NCI-H146 (cell line): ENCODE measurements around the gene URI1.

Source experiments
- DNase-seq: peaks from one replicate; lab custom pipeline; 2025; lab: John Stamatoyannopoulos, UW

Gene URI1

DNA sequence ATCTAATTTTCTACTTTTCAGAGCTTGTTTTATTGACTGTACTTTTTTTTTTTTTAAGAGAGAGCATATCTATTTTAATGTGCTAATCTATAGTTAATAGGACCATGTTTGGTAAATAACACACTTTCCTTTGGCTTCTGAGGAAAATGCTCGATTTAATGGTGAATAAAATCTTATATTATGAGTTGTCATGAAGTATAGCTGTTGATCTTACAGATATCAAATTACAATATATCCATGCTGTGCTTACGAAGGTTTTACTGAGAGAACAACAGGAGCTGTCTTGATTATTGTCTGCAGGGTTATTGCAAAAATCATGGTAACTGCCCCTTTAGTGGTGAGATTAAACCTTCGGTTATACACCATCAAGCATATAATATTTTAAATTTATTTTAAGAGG lies 29.6 kb downstream of the URI1 start:
- DNase-seq, result no peak

DNA sequence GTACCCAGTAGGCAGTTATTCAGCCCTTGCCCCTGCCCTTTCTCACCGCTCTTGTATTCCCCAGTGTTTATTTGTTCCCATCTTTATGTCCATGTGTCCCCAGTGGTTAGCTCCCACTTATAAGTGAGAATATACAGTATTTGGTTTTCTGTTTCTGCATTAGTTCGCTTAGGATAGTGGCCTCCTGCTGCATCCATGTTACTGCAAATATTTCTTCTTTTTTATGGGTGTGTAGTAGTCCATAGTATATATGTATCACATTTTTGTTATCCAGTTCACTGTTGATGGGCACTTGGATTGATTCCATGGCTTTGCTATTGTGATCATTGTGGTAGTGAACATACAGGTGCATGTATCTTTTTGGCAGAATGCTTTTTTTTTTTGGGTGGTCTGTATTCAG lies 32.7 kb downstream of the URI1 start:
- no peak for DNase-seq

DNA sequence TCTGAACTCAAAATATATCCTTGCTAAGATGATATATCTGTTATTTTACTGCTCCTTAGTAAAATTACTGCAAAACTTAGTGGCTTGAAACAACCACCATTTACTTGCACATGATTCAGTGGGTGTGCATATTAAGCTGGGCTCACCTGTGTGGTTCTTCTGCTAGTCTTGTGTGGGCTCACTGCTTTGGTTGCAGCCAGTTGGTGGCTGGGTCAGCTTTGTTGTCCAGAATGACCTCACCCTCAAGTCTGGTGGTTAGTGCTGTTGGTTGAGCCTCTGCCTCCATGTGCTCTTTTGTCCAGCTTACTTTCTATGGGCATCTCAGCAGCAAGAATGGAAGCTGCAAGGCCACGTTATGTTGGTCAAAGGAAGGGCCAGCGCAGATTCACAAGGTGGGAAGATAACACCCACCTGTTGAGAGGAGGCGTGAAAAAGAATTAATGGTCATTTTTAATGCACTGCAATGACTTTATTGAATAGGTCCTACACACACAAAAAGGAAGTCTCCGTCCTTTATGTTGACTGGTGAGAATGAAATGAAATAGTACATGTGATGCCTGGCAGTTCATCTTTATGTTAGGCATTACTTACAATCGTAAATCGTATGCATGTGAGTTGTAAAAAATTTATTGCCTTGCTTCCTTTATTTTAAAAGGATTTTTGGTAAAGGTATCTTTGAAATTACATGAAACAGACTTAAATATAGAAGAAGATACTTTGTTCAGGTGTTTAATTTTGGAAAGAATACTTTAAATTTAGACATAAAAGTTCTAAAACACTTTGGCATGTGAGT lies 34.3 kb downstream of the URI1 start:
- DNase-seq, result no peak

DNA sequence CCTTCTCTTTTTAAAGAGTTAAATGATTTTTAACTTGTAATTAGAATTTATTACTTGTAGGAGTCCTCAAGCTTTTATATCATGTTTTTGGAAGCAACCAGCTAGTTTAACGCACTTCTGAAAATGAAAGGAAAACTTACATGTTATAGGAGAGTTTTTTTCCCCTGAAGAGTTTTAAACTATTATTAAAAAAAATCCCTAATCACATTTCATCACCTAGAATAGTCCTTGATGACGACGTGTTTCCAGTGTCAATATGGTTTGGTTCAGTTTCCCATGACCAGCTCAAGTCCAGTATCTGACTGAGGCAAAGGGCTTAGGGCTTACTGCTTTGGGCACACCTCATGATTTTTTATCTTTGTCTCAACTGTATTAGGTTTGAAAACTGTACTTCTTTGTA lies 36.0 kb downstream of the URI1 start:
- no peak for DNase-seq

DNA sequence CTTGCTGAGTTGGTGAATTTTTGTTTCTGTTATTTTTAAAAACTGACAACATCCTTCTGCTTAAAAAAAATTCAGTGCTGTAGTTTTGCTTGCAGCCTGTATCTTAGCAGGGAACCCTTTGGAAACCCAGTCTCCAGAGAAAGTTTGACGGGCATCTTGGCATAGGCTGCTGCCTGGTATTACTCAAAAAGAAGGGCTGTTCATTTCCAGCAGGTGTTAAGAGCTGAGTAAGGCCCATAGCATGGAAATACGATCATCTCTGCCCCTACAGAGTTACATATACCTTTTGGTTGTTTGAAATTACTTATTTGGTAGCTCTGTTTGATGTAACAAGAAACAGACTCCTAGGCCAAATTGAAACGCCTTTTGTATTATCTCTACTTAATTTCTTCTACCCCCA lies 41.5 kb downstream of the URI1 start:
- DNase-seq, result no peak

DNA sequence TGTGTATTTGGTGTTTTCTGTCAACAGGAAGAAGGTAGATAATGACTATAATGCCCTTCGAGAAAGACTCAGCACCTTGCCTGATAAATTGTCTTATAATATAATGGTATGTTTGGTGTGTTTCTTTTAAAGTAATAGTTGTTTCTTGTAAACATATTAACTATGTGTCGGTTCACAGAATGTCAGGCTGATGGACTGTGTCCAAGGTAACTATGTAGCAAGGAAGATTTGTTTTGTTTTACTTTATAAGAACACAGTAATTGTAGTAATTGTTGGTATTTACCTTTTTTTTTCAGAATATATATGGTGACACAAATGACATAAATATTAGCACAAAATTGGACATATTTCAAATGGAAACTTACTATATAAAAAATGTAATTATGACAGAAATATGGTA lies 43.2 kb downstream of the URI1 start:
- DNase-seq, result no peak

DNA sequence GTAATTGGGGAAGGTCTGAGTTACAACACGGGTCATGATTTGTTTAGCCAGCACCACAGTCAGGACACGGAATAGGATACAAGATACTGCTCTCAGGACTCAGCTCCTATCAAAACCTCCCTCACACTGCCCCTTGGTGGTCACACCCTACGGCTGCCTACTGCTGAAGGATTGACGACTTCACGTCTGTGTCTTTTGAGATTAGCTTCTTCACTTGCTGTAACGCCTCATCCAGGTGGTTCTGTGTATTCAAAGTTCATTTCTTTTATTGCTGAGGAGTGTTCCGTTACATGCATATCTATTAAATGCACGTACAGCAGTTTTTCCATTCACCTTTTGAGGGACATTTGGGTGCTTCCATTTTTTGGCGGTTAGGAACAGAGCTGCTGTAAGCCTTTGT lies 46.3 kb downstream of the URI1 start:
- DNase-seq, result no peak

DNA sequence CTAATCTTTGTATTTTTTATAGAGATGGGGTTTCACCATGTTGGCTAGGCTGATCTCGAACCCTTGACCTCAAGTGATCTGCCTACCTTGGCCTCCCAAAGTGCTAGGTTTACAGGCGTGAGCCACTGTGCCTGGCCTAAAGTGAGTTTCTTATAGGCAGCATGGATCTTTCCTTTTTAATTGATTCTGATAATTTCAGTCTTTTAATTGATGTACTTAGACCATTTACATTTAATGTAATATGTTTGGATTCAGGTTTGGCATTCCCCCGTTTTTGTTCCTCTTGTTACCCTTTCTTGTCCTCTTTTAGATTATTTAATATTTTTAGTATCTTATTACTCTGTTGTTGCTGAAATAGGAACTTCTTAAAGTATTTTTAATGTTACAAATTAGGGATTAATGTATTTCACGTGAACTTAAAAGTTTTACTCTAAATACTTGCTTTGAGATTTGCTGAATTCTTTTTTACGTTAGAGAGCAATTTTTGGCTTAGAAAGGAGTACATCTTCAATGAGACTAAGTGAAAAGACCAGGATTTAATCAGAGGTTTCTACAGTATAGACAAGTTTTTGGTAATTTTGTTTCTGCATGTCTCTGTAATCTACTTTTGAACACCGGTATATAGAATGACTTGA lies 50.3 kb downstream of the URI1 start:
- no peak for DNase-seq

DNA sequence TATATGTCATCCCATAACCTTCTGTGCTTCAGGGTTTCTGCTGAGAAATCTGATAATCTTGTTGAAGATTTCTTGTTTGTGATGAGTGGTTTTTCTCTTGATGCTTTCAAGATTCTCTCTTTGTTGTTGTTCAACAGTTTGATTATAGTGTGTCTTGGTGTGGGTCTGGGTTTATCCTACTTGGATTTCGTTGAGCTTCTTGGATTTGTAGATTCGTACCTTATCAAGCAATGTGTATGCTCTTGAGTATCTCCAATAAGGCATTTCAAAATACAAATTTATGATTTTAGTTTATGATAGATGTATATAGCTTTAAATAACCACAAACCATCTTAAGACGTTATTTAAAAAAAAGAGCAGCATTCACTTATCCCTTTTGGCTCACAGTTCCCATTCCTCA lies 57.5 kb downstream of the URI1 start:
- no peak for DNase-seq

DNA sequence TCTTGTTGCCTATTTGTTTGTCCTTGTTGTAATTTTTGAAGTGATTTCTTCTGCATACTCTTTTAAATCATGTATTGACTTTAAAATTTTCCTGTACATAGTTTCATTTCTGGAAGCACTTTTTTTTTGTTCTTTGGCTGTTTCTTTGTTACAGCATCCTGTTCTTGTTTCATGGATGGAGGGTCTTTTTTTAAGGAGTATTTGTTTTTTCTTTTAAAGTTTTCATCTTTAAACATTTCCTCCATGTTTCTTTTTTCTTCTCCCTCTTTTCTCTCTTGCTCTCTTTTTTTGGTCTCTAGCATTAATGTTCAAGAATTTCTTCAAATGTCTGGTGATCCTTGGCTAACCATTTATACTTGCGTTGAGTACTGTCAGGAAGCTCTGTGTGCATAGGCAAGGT lies 58.8 kb downstream of the URI1 start:
- no peak for DNase-seq

DNA sequence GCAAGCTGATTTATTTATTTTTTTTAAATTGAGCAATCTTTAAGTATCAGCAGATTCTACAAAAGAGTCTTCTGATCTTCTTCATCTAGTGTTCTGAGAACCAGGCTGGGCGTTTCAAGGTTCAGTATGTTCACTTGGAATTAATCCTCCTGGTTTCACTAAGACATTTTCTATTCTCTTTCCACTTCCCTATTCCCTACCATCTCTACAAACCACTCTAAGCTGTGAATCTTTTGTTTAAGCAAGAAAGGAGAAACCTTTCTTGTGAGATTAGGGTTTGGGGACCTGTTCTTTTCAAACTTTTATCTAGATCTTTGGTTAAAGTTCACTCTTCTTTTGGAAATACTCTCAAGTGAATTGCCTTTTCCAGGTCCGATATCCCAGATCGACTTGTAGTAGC lies 59.3 kb downstream of the URI1 start:
- DNase-seq, result no peak

DNA sequence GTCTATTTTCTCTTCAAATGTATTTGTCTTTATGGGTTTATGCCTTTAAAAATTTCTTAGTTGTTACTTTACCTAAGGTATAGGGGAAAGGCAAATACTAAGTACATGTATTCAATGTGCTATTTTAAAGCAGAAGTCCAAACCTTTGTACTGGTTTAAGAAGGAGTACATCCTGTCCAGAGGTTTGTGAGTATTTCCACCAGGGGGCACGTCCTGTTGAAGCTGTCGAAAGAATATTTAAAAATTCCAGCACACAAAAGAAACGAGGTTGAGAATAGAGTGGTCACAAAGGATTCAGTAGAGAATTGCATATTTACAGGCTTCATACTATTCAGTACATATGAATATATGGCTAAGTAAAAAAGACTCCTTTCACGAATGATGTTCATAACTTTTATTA lies 59.8 kb downstream of the URI1 start:
- DNase-seq, result no peak

DNA sequence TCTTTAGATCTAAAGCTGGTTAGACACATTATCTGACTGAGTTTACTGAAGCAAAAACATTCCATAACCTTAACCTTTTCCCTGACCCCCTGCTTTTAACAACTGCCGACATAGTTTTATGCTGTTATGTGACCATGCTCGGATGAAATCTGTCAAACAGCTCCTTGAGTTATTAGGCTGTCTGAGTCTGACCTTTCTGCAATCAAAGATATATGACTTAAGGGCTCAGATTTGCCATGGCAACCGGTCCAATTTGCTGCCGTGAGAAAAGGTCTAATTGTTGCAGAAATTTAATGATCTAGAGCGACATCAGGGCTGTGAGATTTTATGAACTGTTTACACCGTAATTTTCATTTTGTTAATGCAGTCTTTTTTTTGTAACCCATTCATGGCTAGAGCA lies 61.8 kb downstream of the URI1 start:
- DNase-seq, result peak; percentile 43

DNA sequence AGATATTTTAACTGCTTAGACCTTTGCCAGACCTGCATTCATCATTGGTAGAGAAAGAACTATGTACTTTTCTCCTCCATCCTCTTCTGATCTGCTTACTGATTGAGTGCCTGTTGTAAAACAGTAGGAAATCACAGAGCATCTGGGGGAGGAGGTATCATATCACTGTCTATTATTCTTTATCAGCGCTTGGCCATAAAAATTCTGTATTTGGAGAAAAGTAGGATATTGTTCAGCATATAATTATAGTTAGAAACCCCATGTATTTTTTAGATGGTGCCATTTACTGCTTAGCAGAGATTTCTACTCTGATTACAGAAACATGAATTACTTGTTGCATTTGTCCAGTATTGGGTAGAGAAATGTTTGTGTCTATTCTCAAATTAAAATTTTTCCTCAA lies 62.4 kb downstream of the URI1 start:
- peak; percentile 67 for DNase-seq

DNA sequence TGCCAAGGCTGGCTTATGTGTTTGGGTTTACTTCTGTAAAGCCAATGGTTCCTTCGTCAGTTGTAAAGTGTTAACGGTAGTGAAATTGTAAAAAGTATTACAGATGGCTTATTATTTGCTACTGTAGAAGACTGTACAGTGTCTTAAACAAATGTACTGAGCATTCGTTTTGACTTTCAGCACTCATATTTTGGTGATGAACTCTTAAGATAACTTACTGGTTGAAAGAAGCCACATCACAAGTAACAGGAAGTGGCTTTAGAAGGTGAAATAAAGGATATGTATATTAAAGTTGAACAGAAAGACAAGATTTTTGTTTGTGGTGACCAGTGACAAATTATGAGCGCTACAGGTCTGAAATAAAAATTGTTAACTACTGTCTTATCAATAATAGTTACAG lies 64.2 kb downstream of the URI1 start:
- DNase-seq, result no peak

DNA sequence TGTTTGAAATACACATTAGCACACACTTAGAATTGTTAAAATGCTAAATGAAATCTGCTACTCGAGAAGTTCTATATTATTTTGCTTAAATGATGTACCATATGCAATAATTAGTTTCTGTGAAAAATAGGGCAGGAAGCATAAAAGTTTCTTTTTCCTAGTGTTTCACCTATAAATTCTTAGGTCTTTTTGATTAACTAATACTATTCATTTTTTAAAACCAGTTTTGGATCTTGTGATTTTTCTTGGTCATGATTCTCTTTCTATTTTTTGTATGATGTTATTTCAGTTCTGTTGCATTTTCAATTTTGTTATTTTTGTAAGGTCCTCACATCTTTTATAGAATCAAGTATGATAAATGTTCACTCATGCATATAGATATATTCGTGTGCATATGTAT lies 66.1 kb downstream of the URI1 start:
- DNase-seq, result no peak

DNA sequence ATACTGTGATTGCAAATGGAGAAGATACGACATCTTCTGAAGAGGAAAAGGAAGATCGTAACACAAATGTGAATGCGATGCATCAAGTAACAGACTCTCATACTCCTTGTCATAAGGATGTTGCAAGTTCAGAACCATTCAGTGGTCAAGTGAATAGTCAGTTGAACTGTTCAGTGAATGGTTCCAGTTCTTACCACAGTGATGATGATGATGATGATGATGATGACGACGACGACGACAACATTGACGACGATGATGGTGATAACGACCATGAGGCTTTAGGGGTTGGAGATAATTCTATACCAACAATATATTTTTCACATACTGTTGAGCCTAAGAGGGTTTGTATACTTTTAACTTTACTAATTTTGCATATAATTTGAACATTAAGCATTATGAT lies 67.0 kb downstream of the URI1 start:
- no peak for DNase-seq

DNA sequence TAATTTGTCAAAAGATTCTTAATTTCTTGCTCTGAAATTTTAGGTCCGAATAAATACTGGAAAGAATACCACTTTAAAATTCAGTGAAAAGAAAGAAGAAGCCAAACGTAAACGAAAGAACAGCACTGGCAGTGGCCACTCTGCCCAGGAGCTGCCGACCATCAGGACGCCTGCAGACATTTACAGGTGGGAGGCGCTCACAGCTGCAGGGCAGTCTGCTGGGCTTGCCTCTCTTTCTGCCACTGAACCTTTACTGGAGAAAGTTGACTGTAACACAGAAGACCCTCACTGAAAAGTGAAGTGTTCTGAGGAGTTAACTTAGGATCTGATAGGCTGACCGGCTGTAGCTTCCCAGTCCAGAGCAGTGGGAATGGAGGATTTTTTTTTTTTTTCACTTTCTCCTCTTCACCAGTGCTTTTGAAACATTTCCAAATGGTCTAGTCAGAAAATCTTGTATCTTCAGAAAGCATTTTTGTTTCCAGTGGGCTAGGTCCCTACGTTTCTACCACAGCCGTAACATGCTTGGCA lies 69.1 kb downstream of the URI1 start:
- no peak for DNase-seq

DNA sequence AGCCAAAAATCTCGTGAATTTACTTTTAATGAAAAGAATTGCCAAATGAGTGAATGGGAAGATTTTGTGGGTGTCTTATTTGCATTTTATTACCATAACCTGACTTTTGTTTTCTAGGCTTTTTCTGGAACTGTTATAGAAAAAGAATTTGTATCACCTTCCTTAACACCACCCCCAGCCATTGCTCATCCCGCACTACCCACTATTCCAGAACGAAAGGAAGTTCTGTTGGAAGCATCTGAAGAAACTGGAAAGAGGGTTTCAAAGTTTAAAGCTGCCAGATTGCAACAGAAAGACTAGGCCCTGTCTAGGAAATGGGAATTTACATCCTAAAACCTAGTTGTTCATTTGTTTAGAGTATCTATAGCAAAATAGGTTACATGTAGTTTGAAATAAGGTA lies 72.7 kb downstream of the URI1 start:
- no peak for DNase-seq

DNA sequence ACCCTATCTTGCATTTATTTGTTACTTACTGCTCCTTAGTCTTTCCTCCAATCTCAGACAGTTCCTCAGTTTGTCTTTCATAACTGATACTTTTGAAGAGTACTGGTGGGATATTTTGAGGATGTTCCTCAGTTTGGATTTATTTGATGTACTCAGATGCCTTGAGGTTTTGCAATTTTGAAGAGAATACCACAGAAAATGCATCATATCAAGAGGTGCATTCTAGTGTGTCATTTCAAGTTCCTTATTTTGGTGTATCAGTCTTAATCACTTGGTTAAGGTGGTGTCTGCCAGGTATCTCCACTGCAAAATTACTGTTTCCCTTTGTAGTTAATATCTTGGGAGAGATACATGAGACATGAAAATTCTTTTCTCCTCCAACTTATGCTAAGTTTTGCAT lies 75.1 kb downstream of the URI1 start:
- DNase-seq, result no peak

DNA sequence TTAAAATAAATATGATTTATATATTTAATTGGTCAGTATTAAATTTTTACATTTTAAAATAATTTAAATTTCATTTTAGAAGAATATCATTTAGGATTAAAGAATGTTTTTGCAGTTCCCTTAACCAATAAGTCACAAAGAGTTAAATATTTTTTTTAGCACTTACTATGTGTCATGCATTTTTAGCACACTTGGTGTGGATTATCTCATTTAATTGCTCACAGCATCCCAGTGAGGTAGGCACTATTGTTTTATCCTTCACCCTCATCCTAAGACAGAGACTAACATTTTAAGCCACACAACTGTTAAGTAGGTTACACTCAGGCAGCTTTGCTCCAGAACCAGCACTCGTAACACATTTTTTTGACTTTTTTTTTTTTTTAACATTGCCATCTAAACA lies 78.2 kb downstream of the URI1 start:
- no peak for DNase-seq

DNA sequence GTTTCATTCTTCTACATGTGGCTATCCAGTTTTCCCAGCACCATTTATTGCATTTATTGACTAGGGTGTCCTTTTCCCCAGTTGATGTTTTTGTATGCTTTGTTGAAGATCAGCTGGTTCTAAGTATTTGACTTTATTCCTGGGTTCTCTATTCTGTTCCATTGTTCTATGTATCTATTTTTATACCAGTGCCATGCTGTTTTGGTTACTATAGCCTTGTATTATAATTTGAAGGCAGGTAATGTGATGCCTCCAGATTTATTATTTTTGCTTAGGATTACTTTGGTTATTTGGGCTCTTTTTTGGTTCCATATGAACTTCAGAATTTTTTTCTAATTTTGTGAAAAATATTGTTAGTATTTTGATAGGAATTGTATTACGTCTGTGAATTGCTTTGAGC lies 80.6 kb downstream of the URI1 start:
- no peak for DNase-seq

DNA sequence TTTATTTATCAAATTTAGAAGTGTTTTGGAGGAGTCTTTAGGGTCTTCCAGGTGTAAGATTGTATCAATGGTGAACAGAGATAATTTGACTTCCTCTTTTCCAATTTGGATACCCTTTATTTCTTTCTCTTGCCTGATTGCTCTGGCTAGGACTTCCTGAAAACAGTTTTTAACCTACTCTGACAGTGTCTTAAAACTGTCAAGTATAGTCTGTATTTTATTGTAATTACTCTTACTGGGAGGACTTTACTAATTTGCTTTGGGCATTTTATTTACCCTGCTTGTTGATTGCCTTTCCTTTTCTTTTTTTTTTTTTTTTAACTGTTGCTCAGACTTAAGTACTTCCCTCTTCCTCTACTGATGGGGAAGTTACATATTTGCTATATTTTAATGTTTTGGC lies 81.3 kb downstream of the URI1 start:
- DNase-seq, result no peak

DNA sequence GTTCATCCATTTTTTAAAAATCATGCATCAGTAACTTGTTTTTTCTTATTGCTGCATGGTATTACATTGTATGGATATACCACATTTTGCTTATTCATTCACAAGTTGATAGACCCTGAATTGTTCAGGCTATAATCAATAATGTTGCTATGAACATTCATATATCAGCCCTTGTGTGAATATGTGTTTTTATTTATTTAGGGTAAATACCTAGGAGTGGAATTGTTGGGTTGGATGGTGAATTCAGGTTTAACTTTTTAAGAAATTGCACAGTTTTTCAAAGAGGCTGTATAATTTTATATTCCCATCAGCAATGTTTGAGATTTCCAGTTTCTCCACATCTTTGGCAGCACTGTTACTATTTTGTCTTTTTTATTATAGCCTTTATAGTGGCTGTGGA lies 82.1 kb downstream of the URI1 start:
- no peak for DNase-seq
